Heart right ventricle (tissue), 16 donors: Measurements from ENCODE around the gene ADARB1. TPM values are rescaled to one million over a fixed set of nuclear protein-coding genes. Genes with fewer than 3 reads are reported as not detected.

Experiments
- ATAC-seq, 8 donors: fragments of 200-7000 bp; cut with Tn5 transposase; one replicate each; pipeline ENCODE4 v1.9.1; 2020; ENCODE audit warnings: mild to moderate bottlenecking in 8 of 8, moderate library complexity in 8 of 8, moderate number of reproducible peaks in 1 of 8
- DNase-seq, 2 donors: peaks; one replicate each; pipeline ENCODE4 v3.0.0-alpha.2; 2020
- H3K27ac ChIP-seq, 10 donors: fragments of 200-600 bp; sonication (generic) in 2 of 10; one replicate each; pipeline versions ENCODE4 v1.5.0 to v1.8.0; 2020 to 2022; ENCODE audit warnings: mild to moderate bottlenecking in 3 of 10
- H3K27me3 ChIP-seq, 7 donors: fragments of 200-600 bp; one replicate each; pipeline ENCODE4 v1.8.0; 2021 to 2022; ENCODE audit warnings: mild to moderate bottlenecking in 2 of 7
- H3K36me3 ChIP-seq, 9 donors: fragments of 200-600 bp; sonication (generic) in 1 of 9; one replicate each; pipeline versions ENCODE4 v1.5.0 to v1.8.0; 2020 to 2022; ENCODE audit warnings: mild to moderate bottlenecking in 2 of 9
- H3K4me1 ChIP-seq, 9 donors: fragments of 200-600 bp; sonication (generic) in 1 of 9; one replicate each; pipeline versions ENCODE4 v1.5.0 to v1.8.0; 2020 to 2022; ENCODE audit warnings: mild to moderate bottlenecking in 4 of 9
- H3K4me3 ChIP-seq, 10 donors: fragments of 200-600 bp; sonication (generic) in 2 of 10; one replicate each; pipeline versions ENCODE4 v1.5.0 to v1.8.0; 2020 to 2022; ENCODE audit warnings: mild to moderate bottlenecking in 7 of 10, moderate library complexity in 2 of 10
- H3K9me3 ChIP-seq, 11 donors: fragments of 200-600 bp in 10 of 11; sonication (generic) in 2 of 11; one replicate each; pipeline versions ENCODE4 v1.5.0 to v1.8.0; 2013 to 2022; ENCODE audit warnings: mild to moderate bottlenecking in 2 of 11, control low read depth in 1 of 11, moderate library complexity in 1 of 11
- WGBS, 2 donors: extraction: QIAGEN DNeasy Blood & Tissue Kit; methylation state at CpG; one replicate each; pipeline ENCODE4 v1.1.7; 2013; ENCODE audit warnings: inconsistent platforms in 1 of 2; 5-methylcytosine and 5-hydroxymethylcytosine counted together
- intact Hi-C, 10 donors: fragments of 100-400 bp; cut with DNase I; formaldehyde crosslinking; loops; one replicate each; pipeline versions ENCODE4 v1.11.1 to v1.14.2; 2022
- polyA plus RNA-seq, 2 donors: library from polyadenylated mRNA; stranded (reverse); fragments of 200-250 nt; gene quantifications; one replicate each; pipeline ENCODE4 v1.2.3, GENCODE V29; 2013
- total RNA-seq, 10 donors: library from RNA; stranded (reverse); fragmentation: NEBNext Ultra II Directional in 3 of 10; extraction: Animal tissue kit (Norgen Biotek cat#: 25700) in 3 of 10; gene quantifications; one replicate each; pipeline versions ENCODE4 v1.2.1 to v1.2.4, GENCODE V29; 2021 to 2023
- TF ChIP-seq, protein P1 (sequence below), 9 donors: fragments of 200-600 bp; sonication (generic) in 2 of 9; IDR thresholded peaks; one replicate each; pipeline versions ENCODE4 v1.5.0 to v1.8.0; 2021 to 2022; ENCODE audit warnings: antibody characterized with exemption in 9 of 9, mild to moderate bottlenecking in 5 of 9, moderate library complexity in 1 of 9
- donor health status: Arrhythmogenic right ventricular cardiomyopathy.
- donor health status: ischemic (EF 13 %, LVEDD 7.1; RV severe dilation, severe dysfunction).
- donor health status: healthy with polysubstance abuse.
- donor health status: DM: no; HTN: yes; CAD: no.
- donor health status: DM: no; HTN: no; CAD: no.
- donor health status: ischemic (EF 25% LVEDD 6.9; RV normal size, moderate dysfunction).
- donor health status: ischemic (EF 25% LVEDD 5.7; RV mildly dilated, moderate dysfunction).
- donor health status: healthy.
- donor health status: DM: yes; HTN: yes; CAD: no.
- donor health status: Ischemic cardiomyopathy.
- donor health status: ischemic (EF 35%, LVEDD 5.7; RV mildly dilated, moderate dysfunction).
- donor health status: nonischemic (EF 11% LVEDD 7.7; RV severe dilation, severe dysfunction).
- donor health status: DM: yes; HTN: yes; CAD: no.
- donor health status: PGD.
- donor health status: ischemic (EF 29% LVEDD 5.4; RV normal size, mild dysfunction).
- donor health status: nonischemic (EF 23%, LVEDD 6.1; RV moderate dilation, normal function).

The ADARB1 gene
- total and polyA plus RNA-seq, 12 donors, result 7.4 to 21.2 (median 13.5) TPM

GRCh38 chr21:45236481-45236880 is 162.1 kb downstream of the ADARB1 start:
- H3K27me3 ChIP-seq, result peaks cover 4 to 55% (median 32%) of the 10 kb centered on the region in 7 donors
- DNase-seq (no peak), ATAC-seq (no peak)
- WGBS, 2 donors, result 43 to 47% methylated on average over 2 of the region's 2 CpGs
- no peak overlapping the region for H3K4me3 ChIP-seq
- no peaks in the 10 kb centered on the region for H3K36me3 ChIP-seq
- TF ChIP-seq, protein P1, sequence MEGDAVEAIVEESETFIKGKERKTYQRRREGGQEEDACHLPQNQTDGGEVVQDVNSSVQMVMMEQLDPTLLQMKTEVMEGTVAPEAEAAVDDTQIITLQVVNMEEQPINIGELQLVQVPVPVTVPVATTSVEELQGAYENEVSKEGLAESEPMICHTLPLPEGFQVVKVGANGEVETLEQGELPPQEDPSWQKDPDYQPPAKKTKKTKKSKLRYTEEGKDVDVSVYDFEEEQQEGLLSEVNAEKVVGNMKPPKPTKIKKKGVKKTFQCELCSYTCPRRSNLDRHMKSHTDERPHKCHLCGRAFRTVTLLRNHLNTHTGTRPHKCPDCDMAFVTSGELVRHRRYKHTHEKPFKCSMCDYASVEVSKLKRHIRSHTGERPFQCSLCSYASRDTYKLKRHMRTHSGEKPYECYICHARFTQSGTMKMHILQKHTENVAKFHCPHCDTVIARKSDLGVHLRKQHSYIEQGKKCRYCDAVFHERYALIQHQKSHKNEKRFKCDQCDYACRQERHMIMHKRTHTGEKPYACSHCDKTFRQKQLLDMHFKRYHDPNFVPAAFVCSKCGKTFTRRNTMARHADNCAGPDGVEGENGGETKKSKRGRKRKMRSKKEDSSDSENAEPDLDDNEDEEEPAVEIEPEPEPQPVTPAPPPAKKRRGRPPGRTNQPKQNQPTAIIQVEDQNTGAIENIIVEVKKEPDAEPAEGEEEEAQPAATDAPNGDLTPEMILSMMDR (IDR thresholded peaks at IDR 0.05), result no peak
- no peaks in the 10 kb centered on the region for H3K4me1 ChIP-seq
- H3K27ac ChIP-seq, result no peak overlapping the region
- peaks cover 0 to 6% (median 3%) of the 10 kb centered on the region in 11 donors for H3K9me3 ChIP-seq
- intact Hi-C loops, result no loop called here

- Histone ChIP-seq H3K9me3 (peaks cover 0 to 15% (median 11%) of the 10 kb centered on the region in 11 donors), H3K4me3 (no peak overlapping the region), H3K27ac (no peak overlapping the region), H3K4me1 (no peaks in the 10 kb centered on the region), H3K36me3 (no peaks in the 10 kb centered on the region), H3K27me3 (peaks cover 4 to 47% (median 26%) of the 10 kb centered on the region in 7 donors)
- intact Hi-C loops, result no loop called here
- no peak for ATAC-seq
- TF ChIP-seq, protein P1 (IDR thresholded peaks at IDR 0.05), result no peak
- DNase-seq, result no peak
- 87 to 89% methylated on average over 7 of the region's 7 CpGs for WGBS, 2 donors
These were observed 163.0 kb downstream of the ADARB1 start for GRCh38 chr21:45237401-45237800.

- TF ChIP-seq, protein P1 (IDR thresholded peaks at IDR 0.05), result no peak
- ATAC-seq (no peak), DNase-seq (no peak)
- Histone ChIP-seq H3K4me1 (no peaks in the 10 kb centered on the region), H3K4me3 (no peak overlapping the region), H3K36me3 (no peaks in the 10 kb centered on the region), H3K27me3 (peaks cover 0 to 17% (median 3%) of the 10 kb centered on the region in 7 donors), H3K9me3 (peaks cover 0 to 37% (median 29%) of the 10 kb centered on the region in 11 donors), H3K27ac (no peak overlapping the region)
- intact Hi-C loops, result no loop called here
- WGBS, 2 donors, result 77 to 80% methylated on average over 3 of the region's 3 CpGs
These were observed 167.0 kb downstream of the ADARB1 start for GRCh38 chr21:45241357-45241756.

- H3K4me3 ChIP-seq, result no peak overlapping the region
- TF ChIP-seq, protein P1 (IDR thresholded peaks at IDR 0.05), result no peak
- ATAC-seq (no peak), DNase-seq (no peak)
- no peaks in the 10 kb centered on the region for H3K36me3 ChIP-seq
- H3K9me3 ChIP-seq, result peaks cover 0 to 37% (median 29%) of the 10 kb centered on the region in 11 donors
- peaks cover 0 to 4% (median 3%) of the 10 kb centered on the region in 9 donors for H3K4me1 ChIP-seq
- 66 to 69% methylated on average over 3 of the region's 3 CpGs for WGBS, 2 donors
- intact Hi-C loops, result no loop called here
- H3K27me3 ChIP-seq, result peaks cover 0 to 23% (median 8%) of the 10 kb centered on the region in 7 donors
- no peak overlapping the region for H3K27ac ChIP-seq
These were observed 169.2 kb downstream of the ADARB1 start for GRCh38 chr21:45243603-45244002.
